GM23338 (cell line): Measurements from ENCODE around the gene DDX3Y. TPM values are rescaled to one million over a fixed set of nuclear protein-coding genes. Genes with fewer than 3 reads are reported as not detected.

ENCODE experiments used
- ATAC-seq: fragments of 200-7000 bp; cut with Tn5 transposase; 3 replicates; pipeline ENCODE4 v1.9.1; 2020
- DNase-seq: peaks from one replicate; pipeline ENCODE4 v3.0.0-alpha.2; 2015; ENCODE audit warnings: low spot score
- H2AFZ ChIP-seq: fragments of 200-600 bp; sonication (generic); 2 replicates; pipeline ENCODE4 v1.8.0; 2016; ENCODE audit warnings: antibody characterized with exemption, mild to moderate bottlenecking, moderate library complexity
- H3F3A ChIP-seq: fragments of 200-600 bp; sonication (generic); replicated peaks from 2 replicates; pipeline ENCODE4 v1.8.0; 2017; ENCODE audit warnings: antibody characterized with exemption, mixed run types, low read depth
- H3K27ac ChIP-seq: fragments of 200-600 bp; sonication (generic); 2 replicates; pipeline ENCODE4 v1.6.1; 2016; ENCODE audit warnings: low read depth
- H3K27me3 ChIP-seq: fragments of 200-600 bp; sonication (generic); 2 replicates; pipeline ENCODE4 v1.8.0; 2016; ENCODE audit warnings: mild to moderate bottlenecking, mixed run types, moderate library complexity; ENCODE audit not compliant: insufficient read depth
- H3K36me3 ChIP-seq: fragments of 200-600 bp; sonication (generic); 2 replicates; pipeline ENCODE4 v1.8.0; 2016; ENCODE audit warnings: mild to moderate bottlenecking; ENCODE audit not compliant: insufficient read depth
- H3K4me1 ChIP-seq: fragments of 200-600 bp; sonication (generic); 2 replicates; pipeline ENCODE4 v1.8.0; 2016; ENCODE audit warnings: mild to moderate bottlenecking, moderate library complexity; ENCODE audit not compliant: insufficient read depth
- H3K4me2 ChIP-seq: fragments of 200-600 bp; sonication (generic); 2 replicates; pipeline ENCODE4 v1.7.1; 2017; ENCODE audit warnings: mixed run types
- H3K4me3 ChIP-seq: fragments of 200-600 bp; sonication (generic); 2 replicates; pipeline ENCODE4 v1.6.1; 2016; ENCODE audit warnings: mixed run types
- H3K79me2 ChIP-seq: fragments of 200-600 bp; sonication (generic); replicated peaks from 2 replicates; pipeline ENCODE4 v1.8.0; 2017; ENCODE audit warnings: mild to moderate bottlenecking; ENCODE audit not compliant: insufficient read depth
- H3K9me2 ChIP-seq: fragments of 200-600 bp; sonication (generic); 2 replicates; pipeline ENCODE4 v1.8.0; 2017; ENCODE audit not compliant: insufficient read depth
- H4K20me1 ChIP-seq: fragments of 200-600 bp; sonication (generic); replicated peaks from 2 replicates; pipeline ENCODE4 v1.8.0; 2017; ENCODE audit warnings: mild to moderate bottlenecking; ENCODE audit not compliant: insufficient read depth
- H3K27ac Mint-ChIP-seq: 2 replicates; pipeline ENCODE4 v1.8.0; 2020; ENCODE audit warnings: inconsistent platforms, mild to moderate bottlenecking, moderate library complexity, mixed read lengths
- H3K27me3 Mint-ChIP-seq: 3 replicates; pipeline ENCODE4 v1.8.0; 2022; ENCODE audit warnings: low read depth, mild to moderate bottlenecking, moderate library complexity, mixed read lengths, inconsistent platforms; ENCODE audit not compliant: insufficient read depth, poor library complexity
- H3K36me3 Mint-ChIP-seq: 3 replicates; pipeline ENCODE4 v1.8.0; 2021; ENCODE audit warnings: low read depth, mild to moderate bottlenecking, inconsistent platforms, moderate library complexity, mixed read lengths
- H3K4me1 Mint-ChIP-seq: 3 replicates; pipeline ENCODE4 v1.8.0; 2020; ENCODE audit warnings: mild to moderate bottlenecking, inconsistent platforms, mixed read lengths
- H3K4me3 Mint-ChIP-seq: 3 replicates; pipeline ENCODE4 v1.8.0; 2021; ENCODE audit warnings: moderate library complexity, mild to moderate bottlenecking, inconsistent platforms, mixed read lengths
- H3K9me3 Mint-ChIP-seq: 3 replicates; pipeline ENCODE4 v1.8.0; 2020; ENCODE audit warnings: moderate library complexity, mild to moderate bottlenecking, inconsistent platforms, mixed read lengths
- CREB1 ChIP-seq: fragments of 250-450 bp; sonication (Bioruptor Pico); IDR thresholded peaks from 2 replicates; pipeline ENCODE4 v1.5.0; 2020; ENCODE audit warnings: low read depth, mild to moderate bottlenecking, moderate library complexity
- EZH2 ChIP-seq: fragments of 200-600 bp; sonication (generic); IDR thresholded peaks from one replicate; pipeline ENCODE4 v1.8.0; 2017; ENCODE audit warnings: antibody characterized with exemption, mild to moderate bottlenecking, low read depth; ENCODE audit not compliant: unreplicated experiment
- EZH2phosphoT487 ChIP-seq: fragments of 200-600 bp; sonication (generic); IDR thresholded peaks from one replicate; pipeline ENCODE4 v1.8.1; 2018; ENCODE audit warnings: antibody characterized with exemption; ENCODE audit not compliant: unreplicated experiment
- JUNB ChIP-seq: IDR thresholded peaks from one replicate; pipeline ENCODE4 v1.6.1; 2016; ENCODE audit warnings: antibody characterized with exemption; ENCODE audit not compliant: unreplicated experiment
- POLR2AphosphoS5 ChIP-seq: IDR thresholded peaks from 2 replicates; pipeline ENCODE4 v1.6.1; 2016; ENCODE audit warnings: antibody characterized with exemption, low read depth
- STAT1 ChIP-seq: IDR thresholded peaks from one replicate; pipeline ENCODE4 v1.6.1; 2016; ENCODE audit warnings: antibody characterized with exemption; ENCODE audit not compliant: unreplicated experiment
- ZNF114 ChIP-seq: fragments of 250-450 bp; sonication (Bioruptor Pico); IDR thresholded peaks from 2 replicates; pipeline ENCODE4 v1.5.0; 2020; ENCODE audit warnings: mild to moderate bottlenecking, moderate library complexity
- ZNF331 ChIP-seq: fragments of 250-450 bp; sonication (Bioruptor Pico); IDR thresholded peaks from 2 replicates; pipeline ENCODE4 v1.5.0; 2020; ENCODE audit warnings: low read depth, mild to moderate bottlenecking, moderate library complexity
- polyA plus RNA-seq: library from polyadenylated mRNA; unstranded; fragments of >200 nt; fragmentation: Nextera tagmentation; extraction: Ambion mirVana; gene quantifications from 2 replicates; pipeline ENCODE4 v1.2.1, GENCODE V29; 2016
- total RNA-seq: library from RNA; depleted of rRNA; stranded (reverse); fragments of >200 nt; shearing (Covaris generic); gene quantifications from 2 replicates; pipeline ENCODE4 v1.2.3, GENCODE V29; 2014
- TF ChIP-seq, protein P1 (sequence below): IDR thresholded peaks from 2 replicates; pipeline ENCODE4 v1.6.1; 2016; ENCODE audit warnings: antibody characterized with exemption
- TF ChIP-seq, protein P2 (sequence below), 2 experiments: fragments of 200-600 bp in 1 of 2; sonication (generic) in 1 of 2; conservative IDR thresholded peaks; 2 replicates each; pipeline versions ENCODE4 v1.5.1 to v1.6.1; 2016 to 2017; ENCODE audit warnings: antibody characterized with exemption in 2 of 2, low read depth in 2 of 2, mild to moderate bottlenecking in 2 of 2, moderate library complexity in 1 of 2
- TF ChIP-seq, protein P3 (sequence below): fragments of 250-450 bp; sonication (Bioruptor Pico); IDR thresholded peaks from 2 replicates; pipeline ENCODE4 v1.5.0; 2020; ENCODE audit warnings: mild to moderate bottlenecking, moderate library complexity
- TF ChIP-seq, protein P4 (sequence below): IDR thresholded peaks from one replicate; pipeline ENCODE4 v1.6.1; 2018; ENCODE audit warnings: antibody characterized with exemption; ENCODE audit not compliant: unreplicated experiment

The DDX3Y gene
- total and polyA plus RNA-seq, 2 experiments from 2014 or later, result 53.0 to 138 TPM

DNA sequence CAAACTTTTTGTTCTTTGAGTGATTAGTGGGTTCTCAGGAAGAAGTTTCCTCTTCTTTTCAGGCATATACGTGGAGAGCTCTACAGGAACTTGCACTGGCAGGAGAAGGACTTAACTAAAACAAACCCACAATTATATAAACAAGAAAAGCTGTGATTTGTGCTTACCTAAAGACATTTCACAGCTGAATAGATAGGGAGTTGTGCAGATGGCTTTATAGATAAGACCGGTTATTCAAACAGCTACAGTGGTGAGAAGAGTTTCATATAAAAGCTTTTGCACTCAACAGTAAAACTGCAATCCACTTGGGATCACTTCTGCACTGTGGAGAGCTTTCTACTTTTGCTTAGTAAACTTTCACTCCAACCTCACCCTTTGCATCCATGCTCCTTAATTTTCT lies 6.1 kb upstream of the DDX3Y start (continued):
- TF ChIP-seq, protein P1, sequence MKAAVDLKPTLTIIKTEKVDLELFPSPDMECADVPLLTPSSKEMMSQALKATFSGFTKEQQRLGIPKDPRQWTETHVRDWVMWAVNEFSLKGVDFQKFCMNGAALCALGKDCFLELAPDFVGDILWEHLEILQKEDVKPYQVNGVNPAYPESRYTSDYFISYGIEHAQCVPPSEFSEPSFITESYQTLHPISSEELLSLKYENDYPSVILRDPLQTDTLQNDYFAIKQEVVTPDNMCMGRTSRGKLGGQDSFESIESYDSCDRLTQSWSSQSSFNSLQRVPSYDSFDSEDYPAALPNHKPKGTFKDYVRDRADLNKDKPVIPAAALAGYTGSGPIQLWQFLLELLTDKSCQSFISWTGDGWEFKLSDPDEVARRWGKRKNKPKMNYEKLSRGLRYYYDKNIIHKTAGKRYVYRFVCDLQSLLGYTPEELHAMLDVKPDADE, result no peak

DNA sequence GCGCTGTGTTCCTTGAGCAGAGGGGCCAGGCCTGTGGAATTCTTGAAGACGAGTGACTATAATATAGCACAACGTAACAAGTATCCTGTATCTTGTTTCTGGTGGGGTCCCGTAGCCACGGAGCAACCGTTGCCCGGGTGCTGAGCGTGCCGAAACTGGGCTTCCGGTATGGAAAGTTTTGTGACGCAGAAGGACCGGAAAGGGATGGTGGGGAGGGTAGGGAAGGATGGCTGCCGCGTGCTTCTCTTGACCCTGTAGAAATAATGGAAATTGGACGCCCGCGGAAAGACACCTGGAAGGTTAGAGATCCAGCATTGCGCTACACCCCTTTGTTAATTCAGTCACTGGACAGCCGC lies 827 bp downstream of the DDX3Y start:
- peak overlapping the region; percentile 91 for H3K4me2 ChIP-seq
- peaks cover 26% of the 10 kb centered on the region for H3K36me3 Mint-ChIP-seq

More for the DNA sequence above, 827 bp downstream of the DDX3Y start:
- Histone ChIP-seq H3K27me3 (no peaks in the 10 kb centered on the region), H2AFZ (no peak overlapping the region), H4K20me1 (peaks cover 19% of the 10 kb centered on the region), H3F3A (0 out of 2 replicates have a peak, but pooled peaks cover 2% of the 10 kb centered on the region), H3K4me1 (peaks cover 15% of the 10 kb centered on the region), H3K79me2 (peaks cover 58% of the 10 kb centered on the region), H3K27ac (peak overlapping the region; percentile 95), H3K4me3 (peak overlapping the region; percentile 94), H3K9me2 (no peaks in the 10 kb centered on the region), H3K36me3 (peaks cover 8% of the 10 kb centered on the region; the same call in 1 of the 2 replicates)
- TF ChIP-seq POLR2AphosphoS5, result no peak
- TF ChIP-seq EZH2, result no peak
- TF ChIP-seq ZNF114, result no peak
- no peak for TF ChIP-seq ZNF331 (CRISPR knock-in tag)
- TF ChIP-seq, protein P2, sequence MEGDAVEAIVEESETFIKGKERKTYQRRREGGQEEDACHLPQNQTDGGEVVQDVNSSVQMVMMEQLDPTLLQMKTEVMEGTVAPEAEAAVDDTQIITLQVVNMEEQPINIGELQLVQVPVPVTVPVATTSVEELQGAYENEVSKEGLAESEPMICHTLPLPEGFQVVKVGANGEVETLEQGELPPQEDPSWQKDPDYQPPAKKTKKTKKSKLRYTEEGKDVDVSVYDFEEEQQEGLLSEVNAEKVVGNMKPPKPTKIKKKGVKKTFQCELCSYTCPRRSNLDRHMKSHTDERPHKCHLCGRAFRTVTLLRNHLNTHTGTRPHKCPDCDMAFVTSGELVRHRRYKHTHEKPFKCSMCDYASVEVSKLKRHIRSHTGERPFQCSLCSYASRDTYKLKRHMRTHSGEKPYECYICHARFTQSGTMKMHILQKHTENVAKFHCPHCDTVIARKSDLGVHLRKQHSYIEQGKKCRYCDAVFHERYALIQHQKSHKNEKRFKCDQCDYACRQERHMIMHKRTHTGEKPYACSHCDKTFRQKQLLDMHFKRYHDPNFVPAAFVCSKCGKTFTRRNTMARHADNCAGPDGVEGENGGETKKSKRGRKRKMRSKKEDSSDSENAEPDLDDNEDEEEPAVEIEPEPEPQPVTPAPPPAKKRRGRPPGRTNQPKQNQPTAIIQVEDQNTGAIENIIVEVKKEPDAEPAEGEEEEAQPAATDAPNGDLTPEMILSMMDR (conservative IDR thresholded peaks at IDR 0.05; ENCODE audit: low read depth in 2 of 2), result no peak
- TF ChIP-seq, protein P3, sequence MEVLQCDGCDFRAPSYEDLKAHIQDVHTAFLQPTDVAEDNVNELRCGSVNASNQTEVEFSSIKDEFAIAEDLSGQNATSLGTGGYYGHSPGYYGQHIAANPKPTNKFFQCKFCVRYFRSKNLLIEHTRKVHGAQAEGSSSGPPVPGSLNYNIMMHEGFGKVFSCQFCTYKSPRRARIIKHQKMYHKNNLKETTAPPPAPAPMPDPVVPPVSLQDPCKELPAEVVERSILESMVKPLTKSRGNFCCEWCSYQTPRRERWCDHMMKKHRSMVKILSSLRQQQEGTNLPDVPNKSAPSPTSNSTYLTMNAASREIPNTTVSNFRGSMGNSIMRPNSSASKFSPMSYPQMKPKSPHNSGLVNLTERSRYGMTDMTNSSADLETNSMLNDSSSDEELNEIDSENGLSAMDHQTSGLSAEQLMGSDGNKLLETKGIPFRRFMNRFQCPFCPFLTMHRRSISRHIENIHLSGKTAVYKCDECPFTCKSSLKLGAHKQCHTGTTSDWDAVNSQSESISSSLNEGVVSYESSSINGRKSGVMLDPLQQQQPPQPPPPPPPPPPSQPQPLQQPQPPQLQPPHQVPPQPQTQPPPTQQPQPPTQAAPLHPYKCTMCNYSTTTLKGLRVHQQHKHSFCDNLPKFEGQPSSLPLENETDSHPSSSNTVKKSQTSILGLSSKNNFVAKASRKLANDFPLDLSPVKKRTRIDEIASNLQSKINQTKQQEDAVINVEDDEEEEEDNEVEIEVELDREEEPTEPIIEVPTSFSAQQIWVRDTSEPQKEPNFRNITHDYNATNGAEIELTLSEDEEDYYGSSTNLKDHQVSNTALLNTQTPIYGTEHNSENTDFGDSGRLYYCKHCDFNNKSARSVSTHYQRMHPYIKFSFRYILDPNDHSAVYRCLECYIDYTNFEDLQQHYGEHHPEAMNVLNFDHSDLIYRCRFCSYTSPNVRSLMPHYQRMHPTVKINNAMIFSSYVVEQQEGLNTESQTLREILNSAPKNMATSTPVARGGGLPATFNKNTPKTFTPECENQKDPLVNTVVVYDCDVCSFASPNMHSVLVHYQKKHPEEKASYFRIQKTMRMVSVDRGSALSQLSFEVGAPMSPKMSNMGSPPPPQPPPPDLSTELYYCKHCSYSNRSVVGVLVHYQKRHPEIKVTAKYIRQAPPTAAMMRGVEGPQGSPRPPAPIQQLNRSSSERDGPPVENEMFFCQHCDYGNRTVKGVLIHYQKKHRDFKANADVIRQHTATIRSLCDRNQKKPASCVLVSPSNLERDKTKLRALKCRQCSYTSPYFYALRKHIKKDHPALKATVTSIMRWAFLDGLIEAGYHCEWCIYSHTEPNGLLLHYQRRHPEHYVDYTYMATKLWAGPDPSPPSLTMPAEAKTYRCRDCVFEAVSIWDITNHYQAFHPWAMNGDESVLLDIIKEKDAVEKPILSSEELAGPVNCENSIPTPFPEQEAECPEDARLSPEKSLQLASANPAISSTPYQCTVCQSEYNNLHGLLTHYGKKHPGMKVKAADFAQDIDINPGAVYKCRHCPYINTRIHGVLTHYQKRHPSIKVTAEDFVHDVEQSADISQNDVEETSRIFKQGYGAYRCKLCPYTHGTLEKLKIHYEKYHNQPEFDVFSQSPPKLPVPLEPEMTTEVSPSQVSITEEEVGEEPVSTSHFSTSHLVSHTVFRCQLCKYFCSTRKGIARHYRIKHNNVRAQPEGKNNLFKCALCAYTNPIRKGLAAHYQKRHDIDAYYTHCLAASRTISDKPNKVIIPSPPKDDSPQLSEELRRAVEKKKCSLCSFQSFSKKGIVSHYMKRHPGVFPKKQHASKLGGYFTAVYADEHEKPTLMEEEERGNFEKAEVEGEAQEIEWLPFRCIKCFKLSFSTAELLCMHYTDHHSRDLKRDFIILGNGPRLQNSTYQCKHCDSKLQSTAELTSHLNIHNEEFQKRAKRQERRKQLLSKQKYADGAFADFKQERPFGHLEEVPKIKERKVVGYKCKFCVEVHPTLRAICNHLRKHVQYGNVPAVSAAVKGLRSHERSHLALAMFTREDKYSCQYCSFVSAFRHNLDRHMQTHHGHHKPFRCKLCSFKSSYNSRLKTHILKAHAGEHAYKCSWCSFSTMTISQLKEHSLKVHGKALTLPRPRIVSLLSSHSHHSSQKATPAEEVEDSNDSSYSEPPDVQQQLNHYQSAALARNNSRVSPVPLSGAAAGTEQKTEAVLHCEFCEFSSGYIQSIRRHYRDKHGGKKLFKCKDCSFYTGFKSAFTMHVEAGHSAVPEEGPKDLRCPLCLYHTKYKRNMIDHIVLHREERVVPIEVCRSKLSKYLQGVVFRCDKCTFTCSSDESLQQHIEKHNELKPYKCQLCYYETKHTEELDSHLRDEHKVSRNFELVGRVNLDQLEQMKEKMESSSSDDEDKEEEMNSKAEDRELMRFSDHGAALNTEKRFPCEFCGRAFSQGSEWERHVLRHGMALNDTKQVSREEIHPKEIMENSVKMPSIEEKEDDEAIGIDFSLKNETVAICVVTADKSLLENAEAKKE (CRISPR knock-in tag), result no peak
- TF ChIP-seq, protein P4, sequence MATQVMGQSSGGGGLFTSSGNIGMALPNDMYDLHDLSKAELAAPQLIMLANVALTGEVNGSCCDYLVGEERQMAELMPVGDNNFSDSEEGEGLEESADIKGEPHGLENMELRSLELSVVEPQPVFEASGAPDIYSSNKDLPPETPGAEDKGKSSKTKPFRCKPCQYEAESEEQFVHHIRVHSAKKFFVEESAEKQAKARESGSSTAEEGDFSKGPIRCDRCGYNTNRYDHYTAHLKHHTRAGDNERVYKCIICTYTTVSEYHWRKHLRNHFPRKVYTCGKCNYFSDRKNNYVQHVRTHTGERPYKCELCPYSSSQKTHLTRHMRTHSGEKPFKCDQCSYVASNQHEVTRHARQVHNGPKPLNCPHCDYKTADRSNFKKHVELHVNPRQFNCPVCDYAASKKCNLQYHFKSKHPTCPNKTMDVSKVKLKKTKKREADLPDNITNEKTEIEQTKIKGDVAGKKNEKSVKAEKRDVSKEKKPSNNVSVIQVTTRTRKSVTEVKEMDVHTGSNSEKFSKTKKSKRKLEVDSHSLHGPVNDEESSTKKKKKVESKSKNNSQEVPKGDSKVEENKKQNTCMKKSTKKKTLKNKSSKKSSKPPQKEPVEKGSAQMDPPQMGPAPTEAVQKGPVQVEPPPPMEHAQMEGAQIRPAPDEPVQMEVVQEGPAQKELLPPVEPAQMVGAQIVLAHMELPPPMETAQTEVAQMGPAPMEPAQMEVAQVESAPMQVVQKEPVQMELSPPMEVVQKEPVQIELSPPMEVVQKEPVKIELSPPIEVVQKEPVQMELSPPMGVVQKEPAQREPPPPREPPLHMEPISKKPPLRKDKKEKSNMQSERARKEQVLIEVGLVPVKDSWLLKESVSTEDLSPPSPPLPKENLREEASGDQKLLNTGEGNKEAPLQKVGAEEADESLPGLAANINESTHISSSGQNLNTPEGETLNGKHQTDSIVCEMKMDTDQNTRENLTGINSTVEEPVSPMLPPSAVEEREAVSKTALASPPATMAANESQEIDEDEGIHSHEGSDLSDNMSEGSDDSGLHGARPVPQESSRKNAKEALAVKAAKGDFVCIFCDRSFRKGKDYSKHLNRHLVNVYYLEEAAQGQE, result no peak
- TF ChIP-seq EZH2phosphoT487, result no peak
- TF ChIP-seq CREB1 (CRISPR knock-in tag), result no peak
- no peak for TF ChIP-seq STAT1
- TF ChIP-seq JUNB, result no peak
- ATAC-seq (peak; percentile 81), DNase-seq (peak; percentile 69)
- Mint-ChIP-seq H3K9me3 (peaks cover 4% of the 10 kb centered on the region; the same call in 2 of the 3 replicates), H3K27me3 (peaks cover 10% of the 10 kb centered on the region), H3K4me3 (peak overlapping the region; percentile 99), H3K4me1 (peaks cover 9% of the 10 kb centered on the region), H3K27ac (peak overlapping the region; percentile 100)
